Right kidney (tissue), 1 donor: Measurements from ENCODE around the gene TCN2.
"Not testable (repeated sequence)": the region's sequence is repeated elsewhere in the genome, so short reads cannot be mapped to it uniquely, and the experiment has no call there.

Experiments
- DNase-seq: peaks from one replicate; pipeline ENCODE4 v3.0.0-alpha.2; 2016

The TCN2 gene

GRCh38 chr22:30646518-30647160 lies 39.7 kb downstream of the TCN2 start:
- DNase-seq = no peak

GRCh38 chr22:30647536-30647935 lies 40.6 kb downstream of the TCN2 start:
- no peak for DNase-seq

- no peak for DNase-seq
Measured at GRCh38 chr22:30648825-30649224, 41.9 kb downstream of the TCN2 start.

- DNase-seq = no peak
Measured at GRCh38 chr22:30649430-30650007, 42.5 kb downstream of the TCN2 start.

- DNase-seq = no peak
Measured at GRCh38 chr22:30650508-30651116, 43.6 kb downstream of the TCN2 start.

- no peak for DNase-seq
Measured at GRCh38 chr22:30652852-30653251, 45.9 kb downstream of the TCN2 start.

GRCh38 chr22:30654361-30654760 lies 47.4 kb downstream of the TCN2 start:
- DNase-seq = no peak

- no peak for DNase-seq
Measured at GRCh38 chr22:30655532-30655931, 48.6 kb downstream of the TCN2 start.

- no peak for DNase-seq
Measured at GRCh38 chr22:30662040-30662439, 55.1 kb downstream of the TCN2 start.

GRCh38 chr22:30664798-30665197 lies 57.8 kb downstream of the TCN2 start:
- no peak for DNase-seq

GRCh38 chr22:30665266-30665665 lies 58.3 kb downstream of the TCN2 start:
- no peak for DNase-seq

GRCh38 chr22:30665786-30666185 lies 58.8 kb downstream of the TCN2 start:
- DNase-seq = no peak

- no peak for DNase-seq
Measured at GRCh38 chr22:30667107-30667493, 60.1 kb downstream of the TCN2 start.

- peak; percentile 92 for DNase-seq
Measured at GRCh38 chr22:30667494-30668385, 60.8 kb downstream of the TCN2 start, which contains the start of gene DUSP18. DUSP18 (minus strand) TSS chr22:30667875; CDS start chr22:30664003, 3,872 bp downstream.

- DNase-seq = no peak
Measured at GRCh38 chr22:30668386-30668710, 61.4 kb downstream of the TCN2 start.

- DNase-seq = no peak
Measured at GRCh38 chr22:30671071-30671470, 64.1 kb downstream of the TCN2 start.

GRCh38 chr22:30673136-30673535 lies 66.2 kb downstream of the TCN2 start:
- no peak for DNase-seq

- no peak for DNase-seq
Measured at GRCh38 chr22:30674482-30674881, 67.5 kb downstream of the TCN2 start.

- no peak for DNase-seq
Measured at GRCh38 chr22:30675436-30675835, 68.5 kb downstream of the TCN2 start.

- DNase-seq = not testable (repeated sequence)
Measured at GRCh38 chr22:30676565-30676964, 69.6 kb downstream of the TCN2 start.
